GM12801 (cell line): Measurements from ENCODE around the gene IRS1.

Experiments used
- CTCF ChIP-seq: IDR thresholded peaks from one replicate; pipeline ENCODE4 v1.5.1; 2011; ENCODE audit warnings: control low read depth; ENCODE audit not compliant: insufficient read length; ENCODE audit errors: extremely low read depth

The IRS1 gene

GRCh38 chr2:226792155-226792881 is 7.3 kb downstream of the IRS1 start:
- no peak for TF ChIP-seq CTCF

- no peak for TF ChIP-seq CTCF
Observed at GRCh38 chr2:226791487-226792081, 8.0 kb downstream of the IRS1 start.

- TF ChIP-seq CTCF: no peak
Observed at GRCh38 chr2:226791056-226791486, 8.5 kb downstream of the IRS1 start.

GRCh38 chr2:226790431-226790830 is 9.2 kb downstream of the IRS1 start:
- no peak for TF ChIP-seq CTCF

- no peak for TF ChIP-seq CTCF
Observed at GRCh38 chr2:226790011-226790410, 9.6 kb downstream of the IRS1 start.

- no peak for TF ChIP-seq CTCF
Observed at GRCh38 chr2:226788881-226789490, 10.6 kb downstream of the IRS1 start.

GRCh38 chr2:226788064-226788463 is 11.6 kb downstream of the IRS1 start:
- no peak for TF ChIP-seq CTCF
